Naive B cell (primary cell): Measurements from ENCODE around the gene MAPT. TPM values are rescaled to one million over a fixed set of nuclear protein-coding genes. Genes with fewer than 3 reads are reported as not detected.

Source experiments
- ATAC-seq, 2 donors: fragments of 150-1000 bp; cut with Tn5 transposase; 2 replicates each; pipeline ENCODE4 v1.10.0; 2021; ENCODE audit warnings: low read depth in 2 of 2, mild to moderate bottlenecking in 2 of 2, moderate library complexity in 2 of 2
- DNase-seq: peaks from one replicate; pipeline ENCODE4 v3.0.0; 2022
- H3K27ac Mint-ChIP-seq, 6 donors: one replicate each; pipeline ENCODE4 v1.8.0; 2020 to 2022; ENCODE audit warnings: mild to moderate bottlenecking in 6 of 6, mixed read lengths in 6 of 6, moderate library complexity in 5 of 6, inconsistent platforms in 2 of 6
- H3K27me3 Mint-ChIP-seq, 3 donors: one replicate each; pipeline ENCODE4 v1.8.0; 2021 to 2022; ENCODE audit warnings: mixed read lengths in 3 of 3, mild to moderate bottlenecking in 1 of 3
- H3K36me3 Mint-ChIP-seq, 2 donors: one replicate each; pipeline ENCODE4 v1.8.0; 2020 to 2022; ENCODE audit warnings: mixed read lengths in 2 of 2, inconsistent platforms in 1 of 2, mild to moderate bottlenecking in 1 of 2
- H3K4me1 Mint-ChIP-seq, 3 donors: one replicate each; pipeline ENCODE4 v1.8.0; 2020 to 2022; ENCODE audit warnings: mixed read lengths in 3 of 3, inconsistent platforms in 1 of 3, mild to moderate bottlenecking in 1 of 3, moderate library complexity in 1 of 3
- H3K4me3 Mint-ChIP-seq, 8 donors: one replicate each; pipeline ENCODE4 v1.8.0; 2020 to 2022; ENCODE audit warnings: mild to moderate bottlenecking in 8 of 8, mixed read lengths in 8 of 8, moderate library complexity in 8 of 8, inconsistent platforms in 2 of 8
- H3K9me3 Mint-ChIP-seq, 7 donors: one replicate each; pipeline ENCODE4 v1.8.0; 2020 to 2022; ENCODE audit warnings: mixed read lengths in 7 of 7, mild to moderate bottlenecking in 5 of 7, inconsistent platforms in 2 of 7, moderate library complexity in 1 of 7
- polyA plus RNA-seq, 6 donors: library from polyadenylated mRNA; unstranded; fragments of 300-500 nt; fragmentation: Illumina TruSeq; gene quantifications; one replicate each; pipeline ENCODE4 v1.2.3, GENCODE V29; 2021; ENCODE audit warnings: low read depth in 6 of 6

MAPT gene
- polyA plus RNA-seq, 6 donors from 2014 or later = 0.10 to 0.29 TPM; not detected in 4

GRCh38 chr17:45977976-45978626 lies 83.7 kb downstream of the MAPT start:
- H3K9me3 Mint-ChIP-seq = no peaks in the 10 kb centered on the region
- no peak overlapping the region for H3K27ac Mint-ChIP-seq
- peaks cover 19 to 27% (median 20%) of the 10 kb centered on the region in 3 donors for H3K4me1 Mint-ChIP-seq
- peaks cover 0 to 11% (median 0%) of the 10 kb centered on the region in 3 donors for H3K27me3 Mint-ChIP-seq
- DNase-seq (no peak), ATAC-seq (no peak)
- no peak overlapping the region for H3K4me3 Mint-ChIP-seq
- no peaks in the 10 kb centered on the region for H3K36me3 Mint-ChIP-seq

DNA sequence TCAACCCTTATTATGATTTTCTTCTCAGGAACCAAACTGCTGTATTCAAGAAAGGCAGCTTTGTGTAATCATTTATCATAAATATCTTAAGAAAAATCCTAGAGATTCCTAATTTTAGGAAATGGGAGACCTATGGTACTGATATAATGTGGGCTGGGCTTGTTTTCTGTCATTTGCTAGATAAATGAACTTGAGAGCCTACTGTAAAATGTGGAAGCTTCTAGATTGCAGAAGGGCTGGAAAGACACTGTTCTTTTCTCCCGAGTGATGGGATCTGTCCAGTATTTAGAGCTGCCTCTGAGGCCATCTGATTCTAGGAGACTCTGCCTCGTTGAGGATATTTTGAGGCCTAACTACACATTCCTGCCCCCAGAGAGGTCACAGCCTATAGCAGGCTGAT lies 84.8 kb downstream of the MAPT start:
- peaks cover 19 to 25% (median 20%) of the 10 kb centered on the region in 3 donors for H3K4me1 Mint-ChIP-seq
- H3K4me3 Mint-ChIP-seq = no peak overlapping the region
- H3K9me3 Mint-ChIP-seq = no peaks in the 10 kb centered on the region
- no peaks in the 10 kb centered on the region for H3K36me3 Mint-ChIP-seq
- no peak for DNase-seq
- no peak overlapping the region for H3K27ac Mint-ChIP-seq
- ATAC-seq = no peak
- H3K27me3 Mint-ChIP-seq = peaks cover 0 to 15% (median 0%) of the 10 kb centered on the region in 3 donors

DNA sequence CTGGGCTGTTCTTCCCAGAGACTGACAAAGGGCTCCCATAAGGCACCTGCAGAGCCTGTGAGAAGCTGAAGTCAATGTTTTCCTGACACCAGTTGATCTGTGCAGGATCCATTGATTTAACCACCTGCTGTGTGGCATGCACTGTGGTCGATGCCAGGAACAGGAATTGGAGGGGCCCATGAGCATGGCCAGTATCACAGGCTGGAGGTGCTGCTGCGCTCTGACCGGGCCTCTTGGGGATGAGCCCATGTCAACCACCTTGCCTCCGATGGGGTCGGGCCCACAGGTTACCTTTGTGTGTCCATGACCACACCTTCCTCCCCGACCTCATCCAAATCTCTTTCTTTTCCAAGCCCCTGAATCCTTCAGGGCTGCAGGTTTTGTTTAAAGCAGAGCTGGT lies 86.5 kb downstream of the MAPT start:
- Mint-ChIP-seq H3K4me3 (no peak overlapping the region), H3K27me3 (peaks cover 0 to 23% (median 0%) of the 10 kb centered on the region in 3 donors), H3K9me3 (no peaks in the 10 kb centered on the region), H3K4me1 (peaks cover 7% of the 10 kb centered on the region in 3 donors), H3K36me3 (no peaks in the 10 kb centered on the region), H3K27ac (no peak overlapping the region)
- no peak for ATAC-seq
- no peak for DNase-seq

DNA sequence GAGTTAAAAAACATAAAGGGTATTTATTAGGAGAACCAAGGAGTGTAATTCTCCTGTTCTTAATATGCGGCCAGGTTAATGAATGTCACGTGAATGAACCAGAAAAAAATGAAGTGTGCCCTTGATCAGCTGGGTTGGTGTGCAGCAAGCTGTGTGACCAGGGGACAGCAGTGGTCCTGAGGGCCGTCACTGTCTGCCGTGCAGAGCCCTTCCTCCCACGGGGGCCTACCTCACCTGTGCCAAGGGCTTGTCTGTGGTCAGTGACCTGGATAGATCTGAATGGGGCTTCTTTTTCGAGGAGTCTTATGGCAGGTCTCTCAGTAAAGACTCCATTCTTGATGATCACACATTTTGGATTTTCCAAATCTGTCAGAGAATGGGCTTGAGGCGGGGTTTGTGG lies 87.0 kb downstream of the MAPT start:
- Mint-ChIP-seq H3K36me3 (no peaks in the 10 kb centered on the region), H3K9me3 (no peaks in the 10 kb centered on the region), H3K4me3 (no peak overlapping the region), H3K27ac (no peak overlapping the region), H3K27me3 (peaks cover 0 to 23% (median 0%) of the 10 kb centered on the region in 3 donors), H3K4me1 (peaks cover 2 to 3% (median 3%) of the 10 kb centered on the region in 3 donors)
- DNase-seq (no peak), ATAC-seq (no peak)

DNA sequence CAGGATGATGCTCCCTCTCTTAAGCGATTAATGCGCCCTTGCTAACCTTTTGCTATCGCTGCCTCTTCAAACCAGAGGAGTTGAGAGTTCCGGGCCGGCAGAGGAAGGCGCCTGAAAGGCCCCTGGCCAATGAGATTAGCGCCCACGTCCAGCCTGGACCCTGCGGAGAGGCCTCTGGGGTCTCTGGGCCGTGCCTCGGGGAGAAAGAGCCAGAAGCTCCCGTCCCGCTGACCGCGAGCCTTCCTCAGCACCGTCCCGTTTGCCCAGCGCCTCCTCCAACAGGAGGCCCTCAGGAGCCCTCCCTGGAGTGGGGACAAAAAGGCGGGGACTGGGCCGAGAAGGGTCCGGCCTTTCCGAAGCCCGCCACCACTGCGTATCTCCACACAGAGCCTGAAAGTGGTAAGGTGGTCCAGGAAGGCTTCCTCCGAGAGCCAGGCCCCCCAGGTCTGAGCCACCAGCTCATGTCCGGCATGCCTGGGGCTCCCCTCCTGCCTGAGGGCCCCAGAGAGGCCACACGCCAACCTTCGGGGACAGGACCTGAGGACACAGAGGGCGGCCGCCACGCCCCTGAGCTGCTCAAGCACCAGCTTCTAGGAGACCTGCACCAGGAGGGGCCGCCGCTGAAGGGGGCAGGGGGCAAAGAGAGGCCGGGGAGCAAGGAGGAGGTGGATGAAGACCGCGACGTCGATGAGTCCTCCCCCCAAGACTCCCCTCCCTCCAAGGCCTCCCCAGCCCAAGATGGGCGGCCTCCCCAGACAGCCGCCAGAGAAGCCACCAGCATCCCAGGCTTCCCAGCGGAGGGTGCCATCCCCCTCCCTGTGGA lies 88.6 kb downstream of the MAPT start:
- no peak for DNase-seq
- Mint-ChIP-seq H3K4me3 (no peak overlapping the region), H3K9me3 (no peaks in the 10 kb centered on the region), H3K36me3 (no peaks in the 10 kb centered on the region), H3K4me1 (no peaks in the 10 kb centered on the region), H3K27me3 (peaks cover 0 to 26% (median 4%) of the 10 kb centered on the region in 3 donors), H3K27ac (no peak overlapping the region)
- no peak for ATAC-seq

DNA sequence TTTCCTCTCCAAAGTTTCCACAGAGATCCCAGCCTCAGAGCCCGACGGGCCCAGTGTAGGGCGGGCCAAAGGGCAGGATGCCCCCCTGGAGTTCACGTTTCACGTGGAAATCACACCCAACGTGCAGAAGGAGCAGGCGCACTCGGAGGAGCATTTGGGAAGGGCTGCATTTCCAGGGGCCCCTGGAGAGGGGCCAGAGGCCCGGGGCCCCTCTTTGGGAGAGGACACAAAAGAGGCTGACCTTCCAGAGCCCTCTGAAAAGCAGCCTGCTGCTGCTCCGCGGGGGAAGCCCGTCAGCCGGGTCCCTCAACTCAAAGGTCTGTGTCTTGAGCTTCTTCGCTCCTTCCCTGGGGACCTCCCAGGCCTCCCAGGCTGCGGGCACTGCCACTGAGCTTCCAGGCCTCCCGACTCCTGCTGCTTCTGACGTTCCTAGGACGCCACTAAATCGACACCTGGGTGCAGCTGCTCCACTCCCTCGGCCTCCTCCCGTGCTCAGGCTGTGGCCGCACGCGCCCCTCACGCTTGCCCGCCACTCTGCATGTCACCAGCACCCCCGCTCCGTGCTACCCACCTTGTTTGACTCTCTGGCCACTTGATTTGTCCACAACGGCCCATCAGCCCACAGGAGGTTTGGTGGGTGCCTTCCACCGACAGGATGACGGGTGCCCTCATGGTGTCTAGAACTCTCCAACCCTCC lies 89.4 kb downstream of the MAPT start:
- no peaks in the 10 kb centered on the region for H3K4me1 Mint-ChIP-seq
- no peaks in the 10 kb centered on the region for H3K36me3 Mint-ChIP-seq
- no peak overlapping the region for H3K27ac Mint-ChIP-seq
- DNase-seq (no peak), ATAC-seq (no peak)
- peaks cover 0 to 34% (median 4%) of the 10 kb centered on the region in 3 donors for H3K27me3 Mint-ChIP-seq
- H3K4me3 Mint-ChIP-seq = no peak overlapping the region
- H3K9me3 Mint-ChIP-seq = no peaks in the 10 kb centered on the region

GRCh38 chr17:45984368-45984767 lies 90.0 kb downstream of the MAPT start:
- H3K27me3 Mint-ChIP-seq = peaks cover 0 to 37% (median 4%) of the 10 kb centered on the region in 3 donors
- ATAC-seq (no peak), DNase-seq (no peak)
- H3K9me3 Mint-ChIP-seq = no peaks in the 10 kb centered on the region
- H3K27ac Mint-ChIP-seq = no peak overlapping the region
- no peaks in the 10 kb centered on the region for H3K4me1 Mint-ChIP-seq
- no peak overlapping the region for H3K4me3 Mint-ChIP-seq
- no peaks in the 10 kb centered on the region for H3K36me3 Mint-ChIP-seq

DNA sequence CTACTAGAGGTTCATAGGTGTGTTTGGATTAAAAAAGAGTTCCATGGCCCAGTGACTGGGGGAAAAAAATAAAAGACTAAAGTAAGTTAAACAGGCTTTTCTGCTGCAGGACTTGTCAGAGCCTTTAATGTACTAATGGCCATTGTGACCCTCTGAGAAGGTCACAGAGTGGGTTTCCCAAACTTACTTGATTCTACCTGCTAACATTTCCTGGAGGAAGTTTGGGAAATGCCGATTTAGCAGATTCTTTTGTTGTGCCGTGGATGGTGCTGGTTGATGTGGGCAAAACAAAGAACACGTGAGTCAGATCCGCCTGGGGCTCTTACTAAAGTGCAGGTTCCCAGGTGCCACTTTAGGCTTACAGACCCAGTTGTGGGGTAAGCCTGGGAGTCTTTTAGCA lies 91.1 kb downstream of the MAPT start:
- H3K9me3 Mint-ChIP-seq = no peaks in the 10 kb centered on the region
- peaks cover 0 to 30% (median 4%) of the 10 kb centered on the region in 3 donors for H3K27me3 Mint-ChIP-seq
- no peak for DNase-seq
- no peak for ATAC-seq
- H3K4me1 Mint-ChIP-seq = no peaks in the 10 kb centered on the region
- H3K36me3 Mint-ChIP-seq = no peaks in the 10 kb centered on the region
- no peak overlapping the region for H3K4me3 Mint-ChIP-seq
- H3K27ac Mint-ChIP-seq = no peak overlapping the region

GRCh38 chr17:45986056-45986455 lies 91.7 kb downstream of the MAPT start:
- H3K27ac Mint-ChIP-seq = peak overlapping the region in 1 of 6 donors; percentile 70
- H3K27me3 Mint-ChIP-seq = peaks cover 0 to 30% (median 4%) of the 10 kb centered on the region in 3 donors
- ATAC-seq (no peak), DNase-seq (no peak)
- H3K4me3 Mint-ChIP-seq = no peak overlapping the region
- H3K36me3 Mint-ChIP-seq = no peaks in the 10 kb centered on the region
- no peaks in the 10 kb centered on the region for H3K4me1 Mint-ChIP-seq
- no peaks in the 10 kb centered on the region for H3K9me3 Mint-ChIP-seq

DNA sequence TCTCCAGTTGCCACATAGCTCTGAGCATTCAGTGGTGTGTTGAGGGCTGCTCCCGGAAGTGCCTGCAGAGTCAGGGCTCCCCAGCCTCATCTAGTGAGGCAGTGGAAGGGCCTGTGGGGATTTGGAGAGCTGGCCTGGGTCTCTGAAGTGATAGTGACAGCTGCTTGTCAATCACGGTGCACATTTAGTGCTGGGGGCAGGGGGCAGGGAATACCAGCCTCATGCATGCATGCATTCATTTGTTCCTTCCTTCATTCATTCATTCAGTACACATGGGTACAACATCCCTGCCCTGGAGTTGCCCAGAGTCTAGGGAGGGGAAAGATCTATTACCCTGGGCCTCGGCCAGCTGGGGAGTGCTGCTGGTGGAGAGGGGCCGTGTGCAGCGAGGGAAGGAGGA lies 93.4 kb downstream of the MAPT start:
- no peak overlapping the region for H3K4me3 Mint-ChIP-seq
- no peaks in the 10 kb centered on the region for H3K9me3 Mint-ChIP-seq
- DNase-seq (no peak), ATAC-seq (no peak)
- H3K36me3 Mint-ChIP-seq = no peaks in the 10 kb centered on the region
- no peak overlapping the region for H3K27ac Mint-ChIP-seq
- H3K4me1 Mint-ChIP-seq = no peaks in the 10 kb centered on the region
- H3K27me3 Mint-ChIP-seq = peaks cover 0 to 26% (median 4%) of the 10 kb centered on the region in 3 donors

DNA sequence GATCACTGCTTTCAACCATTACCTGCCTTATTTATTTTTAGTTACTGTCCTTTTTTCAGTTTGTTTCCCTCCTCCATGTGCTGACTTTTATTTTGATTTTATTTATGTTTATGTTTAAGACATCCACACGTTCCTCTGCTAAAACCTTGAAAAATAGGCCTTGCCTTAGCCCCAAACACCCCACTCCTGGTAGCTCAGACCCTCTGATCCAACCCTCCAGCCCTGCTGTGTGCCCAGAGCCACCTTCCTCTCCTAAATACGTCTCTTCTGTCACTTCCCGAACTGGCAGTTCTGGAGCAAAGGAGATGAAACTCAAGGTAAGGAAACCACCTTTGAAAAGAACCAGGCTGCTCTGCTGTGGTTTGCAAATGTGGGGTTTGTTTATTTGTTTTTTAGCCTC lies 95.4 kb downstream of the MAPT start:
- ATAC-seq (no peak), DNase-seq (no peak)
- H3K4me3 Mint-ChIP-seq = no peak overlapping the region
- no peaks in the 10 kb centered on the region for H3K9me3 Mint-ChIP-seq
- H3K27me3 Mint-ChIP-seq = peaks cover 0 to 16% (median 4%) of the 10 kb centered on the region in 3 donors
- no peaks in the 10 kb centered on the region for H3K36me3 Mint-ChIP-seq
- no peaks in the 10 kb centered on the region for H3K4me1 Mint-ChIP-seq
- H3K27ac Mint-ChIP-seq = peak overlapping the region in 1 of 6 donors; percentile 57

- no peak for ATAC-seq
- Mint-ChIP-seq H3K27ac (peak overlapping the region in 1 of 6 donors; percentile 11), H3K4me1 (no peaks in the 10 kb centered on the region), H3K9me3 (no peaks in the 10 kb centered on the region), H3K4me3 (no peak overlapping the region), H3K27me3 (peaks cover 0 to 15% (median 4%) of the 10 kb centered on the region in 3 donors), H3K36me3 (no peaks in the 10 kb centered on the region)
- DNase-seq = no peak
Observed at GRCh38 chr17:45990886-45991285, 96.5 kb downstream of the MAPT start.

DNA sequence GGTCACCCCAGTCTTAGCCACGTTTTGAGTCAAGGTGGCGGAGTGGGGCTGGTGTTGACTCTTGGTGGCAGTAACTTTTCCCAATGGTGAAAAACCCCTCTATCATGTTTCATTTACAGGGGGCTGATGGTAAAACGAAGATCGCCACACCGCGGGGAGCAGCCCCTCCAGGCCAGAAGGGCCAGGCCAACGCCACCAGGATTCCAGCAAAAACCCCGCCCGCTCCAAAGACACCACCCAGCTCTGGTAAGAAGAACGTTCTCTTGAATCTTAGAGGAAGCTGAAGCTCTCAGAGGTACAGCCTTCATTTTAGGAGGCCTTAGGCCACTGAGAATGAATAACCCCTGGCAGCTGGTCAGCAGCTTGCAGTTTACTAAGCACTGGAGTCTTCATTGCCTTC lies 97.0 kb downstream of the MAPT start:
- Mint-ChIP-seq H3K4me3 (no peak overlapping the region), H3K36me3 (no peaks in the 10 kb centered on the region), H3K9me3 (no peaks in the 10 kb centered on the region), H3K4me1 (no peaks in the 10 kb centered on the region), H3K27ac (no peak overlapping the region), H3K27me3 (peaks cover 0 to 15% (median 4%) of the 10 kb centered on the region in 3 donors)
- DNase-seq (no peak), ATAC-seq (no peak)
